HCT116 (cell line): ENCODE results near the gene KCNMB2. TPM values are rescaled to one million over a fixed set of nuclear protein-coding genes. Genes with fewer than 3 reads are reported as not detected.

ENCODE experiments used
- ATAC-seq: fragments of 200-7000 bp; cut with Tn5 transposase; 2 replicates; pipeline ENCODE4 v1.9.1; 2020; ENCODE audit warnings: mild to moderate bottlenecking, moderate library complexity
- BruUV-seq: library from RNA; stranded (reverse); fragments of 400-500 nt; replicated peaks from 2 replicates; lab custom pipeline; 2021; lab: Mats Ljungman, UMichigan
- CTCF ChIA-PET: fragments of 300-600 bp; sonication (Branson Sonifier 250); formaldehyde crosslinking; loops from one replicate; lab custom pipeline; 2021; ENCODE audit warnings: antibody characterized with exemption; lab: Charles Lee
- POLR2A ChIA-PET: fragments of 300-600, 350-600 bp; sonication (Branson Sonifier 250); formaldehyde crosslinking; loops from one replicate; lab custom pipeline; 2021; ENCODE audit warnings: antibody characterized with exemption; lab: Charles Lee
- RAD21 ChIA-PET, 2 experiments: fragments of 300-600 bp; sonication (Branson Sonifier 250); formaldehyde crosslinking; loops; one replicate each; lab custom pipeline; 2023; ENCODE audit warnings: low total read pairs in 2 of 2; ENCODE audit not compliant: uncharacterized antibody in 2 of 2, unreplicated experiment in 2 of 2, low non-redundant PET in 1 of 2; lab: Charles Lee
- DNase-seq: peaks from one replicate; pipeline ENCODE4 v3.0.0-alpha.2; 2010; ENCODE audit warnings: low read depth, low spot score
- H2AFZ ChIP-seq: fragments of 200-600 bp; shearing (Covaris generic), sonication (generic); 2 replicates; pipeline ENCODE4 v1.6.1; 2017; ENCODE audit warnings: low read depth, mixed run types, mixed read lengths, antibody characterized with exemption, low read length; ENCODE audit not compliant: poor library complexity, severe bottlenecking
- H3K27ac ChIP-seq: 2 replicates; pipeline ENCODE4 v1.5.1; 2012; ENCODE audit warnings: low read depth, low read length
- H3K27me3 ChIP-seq: fragments of 200-600 bp; sonication (generic); 2 replicates; pipeline ENCODE4 v1.6.1; 2016; ENCODE audit warnings: mixed run types, low read length, mixed read lengths; ENCODE audit not compliant: insufficient read depth
- H3K36me3 ChIP-seq, 2 experiments: fragments of 200-500 bp in 1 of 2; fragments of 200-600 bp in 1 of 2; sonication (Bioruptor generic) in 1 of 2; sonication (generic) in 1 of 2; 2 replicates each; pipeline versions ENCODE4 v1.5.1 to v1.6.1; 2014 to 2016; ENCODE audit warnings: low read length in 2 of 2, inconsistent platforms in 1 of 2, mixed read lengths in 1 of 2, mixed run types in 1 of 2; ENCODE audit not compliant: insufficient read depth in 2 of 2, control insufficient read depth in 1 of 2
- H3K4me1 ChIP-seq, 2 experiments: fragments of 200-600 bp in 1 of 2; sonication (generic) in 1 of 2; 2 replicates each; pipeline versions ENCODE4 v1.5.1 to v1.6.1; 2012 to 2017; ENCODE audit warnings: low read length in 2 of 2, inconsistent platforms in 1 of 2, mild to moderate bottlenecking in 1 of 2, mixed read lengths in 1 of 2, mixed run types in 1 of 2, moderate library complexity in 1 of 2; ENCODE audit not compliant: insufficient read depth in 2 of 2, control insufficient read depth in 1 of 2
- H3K4me2 ChIP-seq: fragments of 200-600 bp; sonication (generic); 2 replicates; pipeline ENCODE4 v1.6.1; 2017; ENCODE audit warnings: mixed run types, low read length, mixed read lengths
- H3K4me3 ChIP-seq, 2 experiments: fragments of 200-600 bp in 1 of 2; sonication (generic) in 1 of 2; replicated peaks in 1 of 2; 2 replicates each; pipeline ENCODE4 v1.5.1; 2011 to 2016; ENCODE audit warnings: low read length in 2 of 2, control low read depth in 1 of 2, low read depth in 1 of 2, mild to moderate bottlenecking in 1 of 2, mixed read lengths in 1 of 2, mixed run types in 1 of 2
- H3K79me2 ChIP-seq: fragments of 200-600 bp; sonication (generic); 2 replicates; pipeline ENCODE4 v1.6.1; 2017; ENCODE audit warnings: mild to moderate bottlenecking, mixed run types, low read length, moderate library complexity, mixed read lengths; ENCODE audit not compliant: insufficient read depth
- H3K9ac ChIP-seq: fragments of 200-600 bp; sonication (generic); 2 replicates; pipeline ENCODE4 v1.6.1; 2016; ENCODE audit warnings: low read length, mixed read lengths
- H3K9me2 ChIP-seq: fragments of 200-600 bp; sonication (generic), shearing (Covaris generic); 2 replicates; pipeline ENCODE4 v1.6.1; 2017; ENCODE audit warnings: mixed run types, mild to moderate bottlenecking, moderate library complexity; ENCODE audit not compliant: insufficient read depth
- H3K9me3 ChIP-seq, 2 experiments: fragments of 200-500 bp in 1 of 2; fragments of 200-600 bp in 1 of 2; sonication (Bioruptor generic) in 1 of 2; sonication (generic) in 1 of 2; 2 replicates each; pipeline ENCODE4 v1.6.1; 2014 to 2017; ENCODE audit warnings: low read length in 2 of 2, mixed read lengths in 2 of 2, inconsistent platforms in 1 of 2, low read depth in 1 of 2, mild to moderate bottlenecking in 1 of 2, mixed run types in 1 of 2, moderate library complexity in 1 of 2; ENCODE audit not compliant: control insufficient read depth in 1 of 2, insufficient read depth in 1 of 2
- H4K20me1 ChIP-seq: fragments of 200-600 bp; sonication (generic), shearing (Covaris generic); 2 replicates; pipeline ENCODE4 v1.6.1; 2017; ENCODE audit warnings: mixed run types, mild to moderate bottlenecking, moderate library complexity; ENCODE audit not compliant: insufficient read depth
- ATF3 ChIP-seq: IDR thresholded peaks from 2 replicates; pipeline ENCODE4 v1.6.1; 2012
- ELF1 ChIP-seq: IDR thresholded peaks from 2 replicates; pipeline ENCODE4 v1.6.1; 2012; ENCODE audit warnings: low read depth, borderline replicate concordance
- EZH2 ChIP-seq: fragments of 200-600 bp; sonication (generic); IDR thresholded peaks from 2 replicates; pipeline ENCODE4 v1.6.1; 2017; ENCODE audit warnings: antibody characterized with exemption, mixed run types
- EZH2phosphoT487 ChIP-seq: fragments of 200-600 bp; IDR thresholded peaks from 2 replicates; pipeline ENCODE4 v1.6.1; 2018; ENCODE audit warnings: antibody characterized with exemption, borderline replicate concordance
- FOSL1 ChIP-seq: IDR thresholded peaks from 2 replicates; pipeline ENCODE4 v1.6.1; 2012; ENCODE audit warnings: low read depth
- JUND ChIP-seq: IDR thresholded peaks from 2 replicates; pipeline ENCODE4 v1.6.1; 2012
- POLR2A ChIP-seq: IDR thresholded peaks from 2 replicates; pipeline ENCODE4 v1.7.0; 2011; ENCODE audit warnings: borderline replicate concordance; ENCODE audit not compliant: insufficient read depth, insufficient read length; ENCODE audit errors: extremely low read depth
- POLR2AphosphoS5 ChIP-seq: IDR thresholded peaks from 2 replicates; pipeline ENCODE4 v1.6.1; 2011; ENCODE audit warnings: mild to moderate bottlenecking, low read depth, low read length, moderate library complexity
- RAD21 ChIP-seq: IDR thresholded peaks from 2 replicates; pipeline ENCODE4 v1.6.1; 2012; ENCODE audit warnings: low read depth, mild to moderate bottlenecking
- SIN3A ChIP-seq: IDR thresholded peaks from 2 replicates; pipeline ENCODE4 v1.6.1; 2012; ENCODE audit warnings: low read depth
- SRF ChIP-seq: IDR thresholded peaks from 2 replicates; pipeline ENCODE4 v1.6.1; 2012; ENCODE audit warnings: low read depth
- TCF7L2 ChIP-seq: IDR thresholded peaks from 2 replicates; pipeline ENCODE4 v1.7.0; 2011; ENCODE audit warnings: borderline replicate concordance, inconsistent platforms; ENCODE audit not compliant: insufficient read depth, insufficient read length; ENCODE audit errors: extremely low read depth
- ZFX ChIP-seq: fragments of 450-650 bp; IDR thresholded peaks from 2 replicates; pipeline ENCODE4 v1.6.1; 2017
- intact Hi-C: fragments of 100-400 bp; cut with micrococcal nuclease; formaldehyde crosslinking; loops from 2 replicates; pipeline ENCODE4 v1.10.0; 2022
- total RNA-seq: library from RNA; stranded (reverse); gene quantifications from one replicate; pipeline ENCODE4 v1.2.1, GENCODE V29; 2021; ENCODE audit not compliant: unreplicated experiment
- TF ChIP-seq, protein P1 (sequence below): IDR thresholded peaks from 2 replicates; pipeline ENCODE4 v1.6.1; 2012
- TF ChIP-seq, protein P2 (sequence below): IDR thresholded peaks from 2 replicates; pipeline ENCODE4 v1.6.1; 2012; ENCODE audit warnings: low read depth

Gene KCNMB2
- total RNA-seq, 1 experiment from 2014 or later, result not detected

DNA sequence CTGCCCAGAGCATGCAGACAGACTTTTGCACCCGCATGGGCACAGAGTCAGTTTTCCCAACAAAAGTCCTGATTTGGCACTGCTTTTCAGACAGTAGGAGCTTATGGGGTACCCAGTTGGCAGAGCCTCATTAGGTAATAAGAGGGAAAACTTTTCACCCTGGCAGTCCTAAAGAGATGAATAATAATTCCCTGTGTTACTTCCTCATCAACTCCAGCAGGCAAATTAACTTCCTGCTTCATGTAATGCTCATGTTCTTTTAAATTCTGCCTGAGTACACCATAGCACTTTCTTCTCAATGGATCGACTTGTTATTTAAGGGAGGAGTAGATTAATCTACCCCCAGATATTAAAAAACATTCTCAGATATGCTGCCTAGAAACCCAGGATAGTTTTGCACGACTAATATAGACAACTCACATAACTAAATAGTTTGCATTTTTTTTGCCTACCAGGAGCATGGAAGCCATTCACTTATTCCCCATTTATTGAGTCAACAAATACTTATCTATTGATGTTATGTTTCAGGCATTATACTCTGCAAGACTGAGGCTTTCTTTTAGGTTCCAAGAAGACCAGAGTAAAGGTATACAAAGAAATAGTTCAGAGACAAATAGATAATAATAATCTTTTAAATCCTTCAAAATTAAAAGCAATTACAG is 214.5 kb downstream of the KCNMB2 start:
- Histone ChIP-seq H3K27ac (no peak overlapping the region), H3K4me2 (no peak overlapping the region), H3K27me3 (no peaks in the 10 kb centered on the region), H3K4me3 (no peak overlapping the region), H4K20me1 (no peaks in the 10 kb centered on the region), H3K9ac (no peak overlapping the region), H3K4me1 (no peaks in the 10 kb centered on the region), H3K36me3 (no peaks in the 10 kb centered on the region), H3K79me2 (no peaks in the 10 kb centered on the region), H3K9me3 (no peaks in the 10 kb centered on the region), H2AFZ (no peak overlapping the region), H3K9me2 (no peaks in the 10 kb centered on the region)
- no TSS peak for BruUV-seq
- ATAC-seq (no peak), DNase-seq (no peak)
- ChIA-PET RAD21 (no interaction called here), POLR2A (no interaction called here), CTCF (no interaction called here)
- TF ChIP-seq ATF3 (no peak), TCF7L2 (no peak), POLR2A (no peak), FOSL1 (no peak), SIN3A (no peak), JUND (no peak), EZH2 (no peak), SRF (no peak), RAD21 (no peak), POLR2AphosphoS5 (no peak), EZH2phosphoT487 (no peak), ELF1 (no peak), ZFX (no peak)
- TF ChIP-seq, protein P1, sequence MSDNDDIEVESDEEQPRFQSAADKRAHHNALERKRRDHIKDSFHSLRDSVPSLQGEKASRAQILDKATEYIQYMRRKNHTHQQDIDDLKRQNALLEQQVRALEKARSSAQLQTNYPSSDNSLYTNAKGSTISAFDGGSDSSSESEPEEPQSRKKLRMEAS, result no peak
- TF ChIP-seq, protein P2, sequence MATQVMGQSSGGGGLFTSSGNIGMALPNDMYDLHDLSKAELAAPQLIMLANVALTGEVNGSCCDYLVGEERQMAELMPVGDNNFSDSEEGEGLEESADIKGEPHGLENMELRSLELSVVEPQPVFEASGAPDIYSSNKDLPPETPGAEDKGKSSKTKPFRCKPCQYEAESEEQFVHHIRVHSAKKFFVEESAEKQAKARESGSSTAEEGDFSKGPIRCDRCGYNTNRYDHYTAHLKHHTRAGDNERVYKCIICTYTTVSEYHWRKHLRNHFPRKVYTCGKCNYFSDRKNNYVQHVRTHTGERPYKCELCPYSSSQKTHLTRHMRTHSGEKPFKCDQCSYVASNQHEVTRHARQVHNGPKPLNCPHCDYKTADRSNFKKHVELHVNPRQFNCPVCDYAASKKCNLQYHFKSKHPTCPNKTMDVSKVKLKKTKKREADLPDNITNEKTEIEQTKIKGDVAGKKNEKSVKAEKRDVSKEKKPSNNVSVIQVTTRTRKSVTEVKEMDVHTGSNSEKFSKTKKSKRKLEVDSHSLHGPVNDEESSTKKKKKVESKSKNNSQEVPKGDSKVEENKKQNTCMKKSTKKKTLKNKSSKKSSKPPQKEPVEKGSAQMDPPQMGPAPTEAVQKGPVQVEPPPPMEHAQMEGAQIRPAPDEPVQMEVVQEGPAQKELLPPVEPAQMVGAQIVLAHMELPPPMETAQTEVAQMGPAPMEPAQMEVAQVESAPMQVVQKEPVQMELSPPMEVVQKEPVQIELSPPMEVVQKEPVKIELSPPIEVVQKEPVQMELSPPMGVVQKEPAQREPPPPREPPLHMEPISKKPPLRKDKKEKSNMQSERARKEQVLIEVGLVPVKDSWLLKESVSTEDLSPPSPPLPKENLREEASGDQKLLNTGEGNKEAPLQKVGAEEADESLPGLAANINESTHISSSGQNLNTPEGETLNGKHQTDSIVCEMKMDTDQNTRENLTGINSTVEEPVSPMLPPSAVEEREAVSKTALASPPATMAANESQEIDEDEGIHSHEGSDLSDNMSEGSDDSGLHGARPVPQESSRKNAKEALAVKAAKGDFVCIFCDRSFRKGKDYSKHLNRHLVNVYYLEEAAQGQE, result no peak
- intact Hi-C loops, result no loop called here
